Measurements from ENCODE around the gene KLHL24. TPM values are rescaled to one million over a fixed set of nuclear protein-coding genes. Genes with fewer than 3 reads are reported as not detected.

Gene KLHL24
- polyA plus RNA-seq, 1 donor (not counting 4 experiments of a cell fraction or from before 2014, with no cell fraction given) = 12.0 TPM

GRCh38 chr3:183728204-183728603 lies 92.8 kb downstream of the KLHL24 start:
- H4K20me1 ChIP-seq (ENCODE audit: control insufficient read depth, extremely low read depth, insufficient read depth, low read length) = no peaks in the 10 kb centered on the region
- no peak overlapping the region for H3K4me3 ChIP-seq (ENCODE audit: control insufficient read depth in 2 of 3, extremely low read depth in 1 of 3, insufficient read depth in 2 of 3, low read depth in 1 of 3, low read length in 3 of 3)
- DNase-seq (ENCODE audit: low read depth, low spot score) (no peak), FAIRE-seq (no peak)
- H3K4me2 ChIP-seq (ENCODE audit: control insufficient read depth, extremely low read depth, insufficient read depth, low read depth, low read length) = no peak overlapping the region
- no peak overlapping the region for H2AFZ ChIP-seq (ENCODE audit: control insufficient read depth, low read length)
- H3K9me1 ChIP-seq (ENCODE audit: control insufficient read depth, extremely low read depth, insufficient read depth, low read length) = no peaks in the 10 kb centered on the region
- no peaks in the 10 kb centered on the region for H3K9me3 ChIP-seq (ENCODE audit: control insufficient read depth, low read depth, low read length)
- dilution Hi-C loops (cut with MboI; ENCODE audit: extremely low pct_ligation_motif_present, low sequenced_read_pairs) = no loop called here
- H3K79me2 ChIP-seq (ENCODE audit: control insufficient read depth, insufficient read depth, low read length) = no peaks in the 10 kb centered on the region
- H3K27me3 ChIP-seq (ENCODE audit: control insufficient read depth, extremely low read depth, insufficient read depth, low read length) = no peaks in the 10 kb centered on the region
- H3K36me3 ChIP-seq (ENCODE audit: control insufficient read depth in 2 of 2, extremely low read depth in 1 of 2, insufficient read depth in 2 of 2, low read length in 2 of 2) = peaks cover 8 to 25% of the 10 kb centered on the region in 2 experiments
- no peak overlapping the region for H3K27ac ChIP-seq (ENCODE audit: control insufficient read depth, insufficient read depth, low read length)
- TF ChIP-seq CTCF (optimal IDR thresholded peaks at IDR 0.05 in 1 of 3, IDR thresholded peaks at IDR 0.05 in 1 of 3, conservative IDR thresholded peaks at IDR 0.05 in 1 of 3; ENCODE audit: extremely low read depth in 1 of 3, insufficient read depth in 2 of 3, low read length in 3 of 3) (no peak), EZH2 (IDR thresholded peaks at IDR 0.05; ENCODE audit: low read length) (no peak)
- no peaks in the 10 kb centered on the region for H3K4me1 ChIP-seq (ENCODE audit: control insufficient read depth, extremely low read depth, insufficient read depth, low read length)
- H3K9ac ChIP-seq (ENCODE audit: control insufficient read depth, extremely low read depth, insufficient read depth, low read length) = no peak overlapping the region

GRCh38 chr3:183730361-183730760 lies 94.9 kb downstream of the KLHL24 start:
- Histone ChIP-seq H3K4me2 (ENCODE audit: control insufficient read depth, extremely low read depth, insufficient read depth, low read depth, low read length) (no peak overlapping the region), H3K79me2 (ENCODE audit: control insufficient read depth, insufficient read depth, low read length) (peaks cover 3% of the 10 kb centered on the region), H3K36me3 (ENCODE audit: control insufficient read depth in 2 of 2, extremely low read depth in 1 of 2, insufficient read depth in 2 of 2, low read length in 2 of 2) (peaks cover 15 to 25% of the 10 kb centered on the region in 2 experiments), H3K9me1 (ENCODE audit: control insufficient read depth, extremely low read depth, insufficient read depth, low read length) (no peaks in the 10 kb centered on the region), H4K20me1 (ENCODE audit: control insufficient read depth, extremely low read depth, insufficient read depth, low read length) (no peaks in the 10 kb centered on the region), H3K4me1 (ENCODE audit: control insufficient read depth, extremely low read depth, insufficient read depth, low read length) (no peaks in the 10 kb centered on the region), H3K27ac (ENCODE audit: control insufficient read depth, insufficient read depth, low read length) (no peak overlapping the region), H2AFZ (ENCODE audit: control insufficient read depth, low read length) (no peak overlapping the region), H3K9me3 (ENCODE audit: control insufficient read depth, low read depth, low read length) (no peaks in the 10 kb centered on the region), H3K9ac (ENCODE audit: control insufficient read depth, extremely low read depth, insufficient read depth, low read length) (no peak overlapping the region), H3K4me3 (ENCODE audit: control insufficient read depth in 2 of 3, extremely low read depth in 1 of 3, insufficient read depth in 2 of 3, low read depth in 1 of 3, low read length in 3 of 3) (no peak overlapping the region), H3K27me3 (ENCODE audit: control insufficient read depth, extremely low read depth, insufficient read depth, low read length) (no peaks in the 10 kb centered on the region)
- no peak for TF ChIP-seq EZH2 (IDR thresholded peaks at IDR 0.05; ENCODE audit: low read length)
- TF ChIP-seq CTCF (optimal IDR thresholded peaks at IDR 0.05 in 1 of 3, IDR thresholded peaks at IDR 0.05 in 1 of 3, conservative IDR thresholded peaks at IDR 0.05 in 1 of 3; ENCODE audit: extremely low read depth in 1 of 3, insufficient read depth in 2 of 3, low read length in 3 of 3) = no peak
- DNase-seq (ENCODE audit: low read depth, low spot score) (no peak), FAIRE-seq (no peak)
- dilution Hi-C loops (cut with MboI; ENCODE audit: extremely low pct_ligation_motif_present, low sequenced_read_pairs) = no loop called here
